ENCODE data around the gene PRDM11.

PRDM11 gene

GRCh38 chr11:45143494-45143893 lies 2.9 kb upstream of the PRDM11 start:
- Histone ChIP-seq H3K9ac (ENCODE audit: low read length) (no peak overlapping the region), H3K27me3 (replicated peaks; ENCODE audit: control insufficient read depth, insufficient read depth, low read length) (peaks cover 27% of the 10 kb centered on the region), H3K36me3 (ENCODE audit: control insufficient read depth, insufficient read depth, low read length, severe bottlenecking) (no peaks in the 10 kb centered on the region), H3K9me3 (ENCODE audit: control insufficient read depth, low read length) (no peaks in the 10 kb centered on the region), H3K4me1 (ENCODE audit: control insufficient read depth, insufficient read depth, low read length) (peaks cover 20% of the 10 kb centered on the region), H3K4me3 (ENCODE audit: low read length) (no peak overlapping the region)
- no peak for DNase-seq (ENCODE audit: low read depth)

DNA sequence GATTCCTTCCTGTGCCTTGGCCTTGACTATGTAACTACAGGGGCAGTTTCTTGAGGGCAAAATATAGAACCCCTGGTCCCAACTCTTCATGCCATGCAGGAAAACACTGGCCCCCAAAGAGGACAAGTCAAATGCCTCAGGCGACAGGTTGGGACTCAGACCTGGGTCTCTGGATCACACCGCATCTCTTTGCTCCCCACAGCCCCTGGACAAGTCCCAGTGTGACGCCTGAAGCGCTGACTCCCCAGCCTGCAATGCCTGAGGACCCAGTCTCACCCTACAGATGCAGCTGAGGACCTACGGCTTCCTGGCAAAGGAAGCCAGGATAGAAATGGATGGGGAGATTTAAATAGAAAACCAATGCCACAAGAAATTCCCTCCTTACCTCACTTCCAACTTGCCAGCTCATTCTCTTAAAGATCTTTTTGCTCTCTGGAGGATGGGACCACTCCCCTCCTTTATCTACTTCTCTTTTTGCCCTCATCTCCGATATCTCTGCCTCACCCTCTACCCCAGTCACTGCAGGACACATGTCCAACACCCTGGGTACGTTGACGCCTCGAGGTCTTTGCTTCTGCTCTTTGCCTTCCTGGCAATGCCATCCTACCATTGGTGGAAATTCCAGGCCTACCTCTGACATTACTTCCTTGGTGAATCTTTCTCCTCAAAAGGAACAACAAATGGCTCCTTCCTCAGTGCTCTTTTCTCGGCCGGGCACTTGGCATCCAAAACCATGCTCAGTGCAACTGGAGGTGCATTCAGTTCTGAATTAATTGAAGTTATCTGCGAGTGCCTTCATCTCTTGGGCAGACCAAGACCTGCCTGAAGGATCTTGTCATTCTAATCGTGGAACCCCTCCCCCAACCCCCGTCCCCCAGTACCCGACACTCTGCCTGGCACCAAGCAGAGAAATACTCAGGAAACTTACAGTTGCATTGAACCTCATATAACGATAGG lies 2.0 kb upstream of the PRDM11 start:
- peaks cover 20% of the 10 kb centered on the region for H3K4me1 ChIP-seq (ENCODE audit: control insufficient read depth, insufficient read depth, low read length)
- no peak overlapping the region for H3K4me3 ChIP-seq (ENCODE audit: low read length)
- peaks cover 23% of the 10 kb centered on the region for H3K27me3 ChIP-seq (replicated peaks; ENCODE audit: control insufficient read depth, insufficient read depth, low read length)
- no peak for DNase-seq (ENCODE audit: low read depth)
- no peaks in the 10 kb centered on the region for H3K36me3 ChIP-seq (ENCODE audit: control insufficient read depth, insufficient read depth, low read length, severe bottlenecking)
- H3K9me3 ChIP-seq (ENCODE audit: control insufficient read depth, low read length), result no peaks in the 10 kb centered on the region
- no peak overlapping the region for H3K9ac ChIP-seq (ENCODE audit: low read length)

GRCh38 chr11:45145083-45145378 lies 1.4 kb upstream of the PRDM11 start:
- Histone ChIP-seq H3K27me3 (replicated peaks; ENCODE audit: control insufficient read depth, insufficient read depth, low read length) (peaks cover 18% of the 10 kb centered on the region), H3K36me3 (ENCODE audit: control insufficient read depth, insufficient read depth, low read length, severe bottlenecking) (no peaks in the 10 kb centered on the region), H3K9me3 (ENCODE audit: control insufficient read depth, low read length) (no peaks in the 10 kb centered on the region), H3K4me1 (ENCODE audit: control insufficient read depth, insufficient read depth, low read length) (peaks cover 20% of the 10 kb centered on the region), H3K9ac (ENCODE audit: low read length) (no peak overlapping the region), H3K4me3 (ENCODE audit: low read length) (no peak overlapping the region)
- no peak for DNase-seq (ENCODE audit: low read depth)

- Histone ChIP-seq H3K27me3 (replicated peaks; ENCODE audit: control insufficient read depth, insufficient read depth, low read length) (peaks cover 13% of the 10 kb centered on the region), H3K4me3 (ENCODE audit: low read length) (peak overlapping the region; percentile 82), H3K9ac (ENCODE audit: low read length) (peak overlapping the region; percentile 89), H3K36me3 (ENCODE audit: control insufficient read depth, insufficient read depth, low read length, severe bottlenecking) (no peaks in the 10 kb centered on the region), H3K9me3 (ENCODE audit: control insufficient read depth, low read length) (no peaks in the 10 kb centered on the region), H3K4me1 (ENCODE audit: control insufficient read depth, insufficient read depth, low read length) (peaks cover 20% of the 10 kb centered on the region)
- DNase-seq (ENCODE audit: low read depth), result peak; percentile 38
Measured at GRCh38 chr11:45145379-45146071, 914 bp upstream of the PRDM11 start.

- Histone ChIP-seq H3K27me3 (replicated peaks; ENCODE audit: control insufficient read depth, insufficient read depth, low read length) (no peaks in the 10 kb centered on the region), H3K4me1 (ENCODE audit: control insufficient read depth, insufficient read depth, low read length) (peaks cover 20% of the 10 kb centered on the region), H3K9me3 (ENCODE audit: control insufficient read depth, low read length) (no peaks in the 10 kb centered on the region), H3K9ac (ENCODE audit: low read length) (peak overlapping the region; percentile 92), H3K4me3 (ENCODE audit: low read length) (peak overlapping the region; percentile 91), H3K36me3 (ENCODE audit: control insufficient read depth, insufficient read depth, low read length, severe bottlenecking) (no peaks in the 10 kb centered on the region)
- DNase-seq (ENCODE audit: low read depth), result peak; percentile 97
Measured at GRCh38 chr11:45147017-45147728, 734 bp downstream of the PRDM11 start.

- Histone ChIP-seq H3K9ac (ENCODE audit: low read length) (peak overlapping the region; percentile 92), H3K4me3 (ENCODE audit: low read length) (peak overlapping the region; percentile 91), H3K4me1 (ENCODE audit: control insufficient read depth, insufficient read depth, low read length) (peaks cover 20% of the 10 kb centered on the region), H3K9me3 (ENCODE audit: control insufficient read depth, low read length) (no peaks in the 10 kb centered on the region), H3K27me3 (replicated peaks; ENCODE audit: control insufficient read depth, insufficient read depth, low read length) (no peaks in the 10 kb centered on the region), H3K36me3 (ENCODE audit: control insufficient read depth, insufficient read depth, low read length, severe bottlenecking) (no peaks in the 10 kb centered on the region)
- no peak for DNase-seq (ENCODE audit: low read depth)
Measured at GRCh38 chr11:45147891-45148675, 1.6 kb downstream of the PRDM11 start.

- peaks cover 20% of the 10 kb centered on the region for H3K4me1 ChIP-seq (ENCODE audit: control insufficient read depth, insufficient read depth, low read length)
- H3K9me3 ChIP-seq (ENCODE audit: control insufficient read depth, low read length), result no peaks in the 10 kb centered on the region
- H3K4me3 ChIP-seq (ENCODE audit: low read length), result no peak overlapping the region
- DNase-seq (ENCODE audit: low read depth), result no peak
- H3K36me3 ChIP-seq (ENCODE audit: control insufficient read depth, insufficient read depth, low read length, severe bottlenecking), result no peaks in the 10 kb centered on the region
- H3K27me3 ChIP-seq (replicated peaks; ENCODE audit: control insufficient read depth, insufficient read depth, low read length), result no peaks in the 10 kb centered on the region
- no peak overlapping the region for H3K9ac ChIP-seq (ENCODE audit: low read length)
Measured at GRCh38 chr11:45149483-45150056, 3.1 kb downstream of the PRDM11 start.

DNA sequence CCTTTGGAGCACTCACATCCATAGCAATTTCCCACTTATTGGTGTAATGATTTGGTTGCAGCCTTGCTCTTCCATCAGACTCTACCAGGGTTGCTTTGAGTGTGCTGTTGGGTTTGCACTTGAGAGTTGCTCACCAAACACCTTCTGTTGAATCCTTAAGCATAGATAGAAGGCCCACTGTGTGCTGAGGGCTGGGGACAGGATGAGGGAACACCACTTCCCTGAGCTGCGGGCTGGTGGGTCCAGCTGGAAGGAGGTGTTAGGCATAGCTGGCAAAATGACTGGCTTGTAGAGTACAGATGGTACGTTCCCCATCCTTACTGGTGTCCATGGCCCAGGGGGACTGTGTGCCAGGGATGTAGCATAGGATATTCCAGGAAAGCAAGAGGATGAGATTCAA lies 3.9 kb downstream of the PRDM11 start:
- Histone ChIP-seq H3K4me1 (ENCODE audit: control insufficient read depth, insufficient read depth, low read length) (peaks cover 20% of the 10 kb centered on the region), H3K9me3 (ENCODE audit: control insufficient read depth, low read length) (no peaks in the 10 kb centered on the region), H3K9ac (ENCODE audit: low read length) (no peak overlapping the region), H3K36me3 (ENCODE audit: control insufficient read depth, insufficient read depth, low read length, severe bottlenecking) (no peaks in the 10 kb centered on the region), H3K27me3 (replicated peaks; ENCODE audit: control insufficient read depth, insufficient read depth, low read length) (no peaks in the 10 kb centered on the region), H3K4me3 (ENCODE audit: low read length) (no peak overlapping the region)
- DNase-seq (ENCODE audit: low read depth), result no peak

GRCh38 chr11:45150943-45151342 lies 4.5 kb downstream of the PRDM11 start:
- no peaks in the 10 kb centered on the region for H3K36me3 ChIP-seq (ENCODE audit: control insufficient read depth, insufficient read depth, low read length, severe bottlenecking)
- H3K27me3 ChIP-seq (replicated peaks; ENCODE audit: control insufficient read depth, insufficient read depth, low read length), result no peaks in the 10 kb centered on the region
- H3K9me3 ChIP-seq (ENCODE audit: control insufficient read depth, low read length), result no peaks in the 10 kb centered on the region
- H3K9ac ChIP-seq (ENCODE audit: low read length), result no peak overlapping the region
- peaks cover 13% of the 10 kb centered on the region for H3K4me1 ChIP-seq (ENCODE audit: control insufficient read depth, insufficient read depth, low read length)
- DNase-seq (ENCODE audit: low read depth), result no peak
- no peak overlapping the region for H3K4me3 ChIP-seq (ENCODE audit: low read length)

- peaks cover 11% of the 10 kb centered on the region for H3K4me1 ChIP-seq (ENCODE audit: control insufficient read depth, insufficient read depth, low read length)
- H3K9me3 ChIP-seq (ENCODE audit: control insufficient read depth, low read length), result no peaks in the 10 kb centered on the region
- no peaks in the 10 kb centered on the region for H3K36me3 ChIP-seq (ENCODE audit: control insufficient read depth, insufficient read depth, low read length, severe bottlenecking)
- H3K27me3 ChIP-seq (replicated peaks; ENCODE audit: control insufficient read depth, insufficient read depth, low read length), result no peaks in the 10 kb centered on the region
- H3K4me3 ChIP-seq (ENCODE audit: low read length), result no peak overlapping the region
- no peak overlapping the region for H3K9ac ChIP-seq (ENCODE audit: low read length)
- DNase-seq (ENCODE audit: low read depth), result no peak
Measured at GRCh38 chr11:45151362-45151982, 5.0 kb downstream of the PRDM11 start.

Data from adipocyte (in vitro differentiated cells).